Stimulated activated CD4-positive, alpha-beta T cell treated with anti-CD3 and anti-CD28 coated beads, Interleukin-4, amount 100 ng/mL, for 4 hours (primary cell): ENCODE results near the gene ADCY6.

ENCODE experiments used
- DNase-seq, 2 experiments: peaks; one replicate each; pipeline ENCODE4 v3.0.0-alpha.2; 2020

Gene ADCY6

DNA sequence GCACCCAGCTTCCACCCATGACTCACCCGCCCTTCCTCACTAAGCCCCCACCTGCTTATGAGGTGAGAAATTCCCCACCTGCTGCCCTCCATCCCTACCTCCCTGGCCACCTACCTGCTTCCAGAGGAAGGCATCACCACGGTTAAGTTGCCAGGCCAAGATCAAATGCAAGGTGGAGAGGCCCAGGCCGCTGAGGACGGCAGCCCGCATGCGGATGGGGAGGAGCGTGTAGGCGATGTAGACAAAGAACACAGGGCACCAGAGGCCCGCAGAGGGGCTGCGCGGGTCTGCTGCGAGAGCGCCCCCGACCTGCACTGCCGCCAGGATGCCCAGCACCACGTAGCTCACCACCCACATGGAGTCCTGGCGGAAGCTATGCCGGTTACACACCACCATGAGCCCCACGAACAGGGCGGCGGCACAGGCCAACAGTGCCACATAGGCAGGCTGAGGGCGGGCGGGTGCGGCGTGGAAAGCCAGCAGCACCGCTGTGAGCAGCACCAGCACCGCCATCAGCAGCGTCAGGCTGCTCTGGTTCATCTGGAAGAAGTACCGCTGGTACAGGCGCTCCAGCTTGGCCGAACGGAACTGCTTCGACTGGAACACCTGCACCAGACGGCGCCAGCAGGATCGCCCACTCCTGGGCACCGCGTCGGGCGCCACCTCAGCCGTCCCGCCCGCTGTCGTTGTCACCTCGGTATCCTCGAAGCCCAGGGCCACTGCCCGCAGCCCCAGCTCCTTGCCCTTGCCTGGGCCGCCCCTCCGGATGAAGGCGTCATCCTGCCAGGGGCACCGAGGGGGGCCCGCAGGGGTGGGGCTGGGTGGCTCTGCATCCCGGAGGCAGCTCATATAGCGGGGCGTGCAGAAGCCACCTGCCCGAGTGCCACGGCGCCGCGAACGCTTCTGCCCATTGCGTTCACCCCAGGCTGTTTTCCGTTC is 6.2 kb downstream of the ADCY6 start:
- DNase-seq, result no peak

DNA sequence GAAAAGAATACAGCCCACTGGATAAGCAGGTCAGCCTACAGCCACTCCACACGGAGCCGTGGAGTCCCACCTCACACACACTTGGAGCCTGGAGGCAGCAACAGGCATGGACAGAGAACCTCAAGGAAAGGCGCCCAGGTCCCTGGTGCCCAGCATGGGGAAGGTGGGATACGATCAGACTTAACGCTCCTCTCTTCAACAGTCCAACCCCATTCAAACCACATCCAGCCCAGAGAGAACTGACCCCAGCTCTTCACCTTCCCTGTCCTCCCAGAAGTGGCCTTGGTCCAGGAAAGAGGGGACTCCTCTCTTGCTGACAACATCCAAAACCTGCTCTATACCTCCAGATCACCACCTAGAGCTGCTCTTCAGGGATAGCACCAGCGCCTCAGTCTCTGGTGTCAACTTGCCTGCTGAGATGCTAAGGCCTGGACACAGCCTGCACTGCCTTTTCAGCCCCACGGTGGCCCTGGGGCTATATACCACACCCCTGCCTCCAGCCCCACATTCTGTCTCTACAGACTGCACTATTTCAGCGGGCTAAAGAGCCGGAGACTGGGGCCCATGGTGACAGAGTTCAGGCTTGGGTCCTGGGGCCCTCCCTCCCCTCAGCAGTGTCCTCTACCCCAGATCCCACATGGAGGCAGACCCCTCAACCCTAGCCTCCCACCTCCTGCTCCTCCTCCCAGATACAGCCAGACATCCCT is 7.0 kb downstream of the ADCY6 start:
- no peak for DNase-seq

DNA sequence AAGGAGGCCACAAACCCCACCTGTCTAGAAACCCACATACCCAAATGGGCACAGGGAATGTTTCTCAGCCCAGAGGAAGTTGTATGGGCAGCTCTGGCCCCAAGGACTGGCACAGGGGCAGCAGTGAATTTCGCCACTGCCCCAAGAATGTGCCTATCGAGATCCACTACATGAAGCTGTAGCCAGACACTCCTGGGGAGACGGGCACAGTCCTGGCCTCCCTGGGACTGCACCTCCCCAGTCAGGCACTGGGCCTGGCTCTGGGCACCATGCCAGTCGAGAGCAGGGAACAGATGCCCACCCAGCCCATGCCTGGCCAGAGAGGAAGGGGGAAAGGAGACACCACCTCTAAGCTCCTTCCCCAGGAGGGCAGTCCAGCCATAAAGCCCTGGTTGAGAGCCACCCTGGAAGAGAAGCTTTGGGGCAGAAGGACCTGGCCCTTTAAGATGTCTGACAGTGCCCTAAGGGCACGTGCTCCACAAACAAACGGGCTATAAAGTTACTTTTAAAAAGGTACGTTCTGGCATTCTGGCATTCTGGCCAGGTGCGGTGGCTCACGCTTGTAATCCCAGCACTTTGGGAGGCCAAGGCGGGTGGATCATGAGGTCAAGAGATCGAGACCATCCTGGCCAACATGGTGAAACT is 8.4 kb downstream of the ADCY6 start:
- no peak for DNase-seq

DNA sequence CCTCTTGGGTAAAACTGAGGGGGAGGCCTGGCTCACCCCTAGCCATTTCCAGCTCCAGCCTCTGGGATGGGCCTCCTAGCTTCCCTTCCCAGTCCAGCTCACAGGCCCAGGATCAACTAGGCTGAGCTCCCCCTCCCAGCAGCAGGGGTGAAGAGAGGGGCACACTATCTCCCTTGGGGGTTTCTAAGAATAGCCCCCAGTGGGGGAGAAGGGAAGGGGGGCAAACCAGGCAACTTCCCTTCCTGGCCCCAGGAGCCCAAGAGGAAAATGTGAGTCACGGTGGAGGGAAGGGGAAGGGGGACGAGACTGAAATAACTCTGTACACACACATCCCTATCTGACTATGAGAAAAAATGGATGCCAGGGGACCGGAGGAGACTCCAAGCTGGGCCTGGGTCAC is 9.0 kb downstream of the ADCY6 start:
- no peak for DNase-seq

DNA sequence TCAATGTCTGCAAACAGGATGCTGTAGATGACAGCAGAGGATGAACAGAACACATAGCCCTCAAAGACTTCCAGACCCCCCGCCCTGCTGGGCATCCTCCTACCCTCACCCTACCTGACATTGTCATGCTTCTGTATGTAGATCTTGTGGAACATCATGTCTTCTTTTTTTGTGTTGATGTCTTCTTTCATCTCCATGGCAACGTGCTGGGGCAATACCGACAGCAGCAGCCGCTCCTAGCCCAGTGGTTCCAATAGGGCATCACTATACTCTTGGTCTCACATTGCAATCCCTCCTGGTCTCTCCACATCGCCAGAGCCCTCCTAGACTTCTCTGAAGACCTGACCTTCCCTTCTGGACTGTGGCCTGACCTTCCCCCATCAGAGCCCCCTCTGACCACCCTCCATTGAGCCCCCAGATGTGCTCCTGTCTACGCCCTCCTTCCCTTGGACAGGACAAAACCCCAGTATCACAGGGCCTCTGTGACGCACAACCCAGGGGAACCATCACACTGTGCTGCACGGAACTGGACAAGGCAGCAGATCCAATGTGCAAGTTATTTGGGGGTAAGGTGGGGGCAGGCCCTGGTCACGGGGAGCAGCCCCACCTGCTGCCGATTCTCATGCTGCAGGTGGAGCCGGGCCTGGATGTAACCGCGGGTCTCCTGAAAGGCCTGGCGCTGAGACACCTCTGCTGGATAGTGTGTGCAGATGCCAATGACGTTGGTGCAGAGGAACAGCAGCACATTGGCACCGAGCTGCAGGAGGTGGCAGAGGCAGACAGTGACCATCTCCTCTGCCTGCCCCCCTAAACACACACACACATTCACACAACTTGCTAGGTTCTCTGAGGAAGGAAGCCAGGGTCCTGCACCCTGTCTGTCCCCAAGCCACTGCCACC is 11.1 kb downstream of the ADCY6 start:
- no peak for DNase-seq

DNA sequence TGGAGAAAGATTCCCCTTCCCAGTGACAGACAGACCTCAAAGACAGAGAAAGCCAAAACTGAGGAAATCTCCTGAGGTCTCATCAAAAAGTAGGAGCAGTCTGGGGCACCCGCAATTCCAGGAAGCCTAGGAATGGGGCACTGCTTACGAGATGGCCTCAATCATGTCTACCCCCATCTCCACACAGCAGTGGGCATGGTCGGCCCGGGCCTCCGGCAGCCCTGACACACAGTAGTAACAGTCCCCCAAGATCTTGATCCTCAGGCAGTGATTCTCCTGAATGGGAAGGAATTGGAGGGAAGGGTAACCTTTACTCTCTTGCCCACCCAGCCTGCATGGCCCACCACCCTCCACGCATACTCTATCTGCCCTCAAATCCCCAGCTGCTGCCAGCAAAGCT is 11.9 kb downstream of the ADCY6 start:
- DNase-seq, result no peak

DNA sequence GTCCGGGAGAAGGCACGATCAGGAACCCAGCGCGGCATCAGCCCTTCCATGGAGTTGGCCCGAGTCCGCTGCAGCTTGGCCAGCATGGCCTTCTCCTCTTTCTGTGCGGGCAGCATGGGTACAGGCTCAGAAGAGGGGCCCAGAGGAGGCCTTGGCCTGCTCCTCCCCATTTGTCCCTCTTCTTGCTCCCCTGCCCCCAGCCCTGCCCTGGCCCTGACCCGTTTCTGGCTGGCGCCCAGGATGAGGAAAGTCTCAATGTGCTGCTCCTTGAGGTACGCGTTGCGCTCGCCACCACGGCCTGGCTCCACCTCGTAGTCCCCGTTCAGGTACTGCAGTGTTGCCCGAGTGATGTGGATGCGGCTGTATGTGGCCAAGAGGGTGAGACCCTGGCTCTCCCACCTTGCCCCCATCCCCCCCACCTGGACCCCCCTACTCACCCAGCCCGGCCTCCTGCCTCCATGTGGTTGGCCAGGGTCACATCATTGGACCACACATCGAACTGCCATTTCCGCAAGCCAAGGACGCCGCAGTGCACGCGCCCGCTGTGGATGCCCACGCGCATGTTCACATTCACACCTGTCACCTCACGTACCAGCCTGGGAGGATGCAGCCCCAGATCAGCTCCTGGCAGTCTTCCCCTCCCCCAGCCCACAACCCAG is 12.8 kb downstream of the ADCY6 start:
- no peak for DNase-seq

DNA sequence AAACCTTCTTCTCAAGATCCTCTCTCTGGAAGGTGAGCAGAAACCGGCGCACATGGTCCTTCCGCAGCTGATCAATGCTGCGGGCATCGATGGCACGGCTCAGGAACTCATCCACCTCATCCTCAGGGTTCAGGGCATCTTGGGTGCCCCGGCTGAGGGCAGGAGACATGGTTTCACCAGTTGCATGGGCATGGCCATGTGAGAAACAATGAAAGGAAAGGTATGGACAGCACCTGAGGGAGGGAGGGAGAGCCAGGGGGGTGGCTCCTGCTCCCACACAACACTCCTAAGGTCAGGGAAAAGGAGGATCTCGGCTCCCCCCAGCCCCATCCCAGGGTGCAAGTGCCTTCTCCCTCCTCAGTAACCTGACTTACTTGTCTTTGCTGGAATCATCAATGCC is 13.6 kb downstream of the ADCY6 start:
- DNase-seq, result no peak

DNA sequence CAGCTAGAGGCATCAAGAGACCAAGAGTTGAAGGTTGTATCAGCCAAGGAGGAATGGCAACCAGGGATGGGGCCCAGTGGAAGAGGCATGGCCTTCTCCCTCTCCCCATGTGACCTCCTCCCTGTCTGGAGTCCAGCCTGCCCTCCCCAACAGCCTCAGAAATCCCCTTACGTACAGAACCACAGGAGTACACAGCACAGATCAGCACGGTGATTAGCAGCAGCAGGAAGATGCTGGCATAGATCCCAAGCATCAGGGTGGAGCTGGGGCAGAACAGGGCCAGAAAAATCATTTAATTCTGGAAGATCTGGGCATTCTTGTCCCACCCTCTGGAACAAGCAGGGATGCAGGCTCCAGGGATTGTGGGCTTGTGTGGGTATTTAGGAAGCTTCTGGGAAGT is 14.4 kb downstream of the ADCY6 start:
- DNase-seq, result no peak

DNA sequence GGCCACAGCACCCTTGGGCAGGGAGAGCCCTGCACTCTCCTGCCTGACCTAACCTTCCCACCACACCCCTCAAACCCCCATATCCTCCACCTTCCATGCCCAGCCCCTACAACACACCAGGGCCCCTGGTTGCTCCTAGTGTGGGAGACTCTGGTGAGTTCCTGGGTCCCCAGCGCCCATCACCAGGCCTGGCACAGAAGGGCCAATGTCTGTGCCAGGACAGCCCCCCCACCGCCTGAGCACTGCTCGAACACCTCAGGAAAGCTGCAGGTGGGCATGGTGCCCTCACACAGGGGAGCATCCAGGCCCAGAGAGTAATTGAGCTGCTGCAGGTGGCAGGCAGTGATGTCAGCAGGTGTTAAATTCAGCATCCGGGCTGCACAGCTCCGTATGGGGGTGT is 15.2 kb downstream of the ADCY6 start:
- no peak for DNase-seq

DNA sequence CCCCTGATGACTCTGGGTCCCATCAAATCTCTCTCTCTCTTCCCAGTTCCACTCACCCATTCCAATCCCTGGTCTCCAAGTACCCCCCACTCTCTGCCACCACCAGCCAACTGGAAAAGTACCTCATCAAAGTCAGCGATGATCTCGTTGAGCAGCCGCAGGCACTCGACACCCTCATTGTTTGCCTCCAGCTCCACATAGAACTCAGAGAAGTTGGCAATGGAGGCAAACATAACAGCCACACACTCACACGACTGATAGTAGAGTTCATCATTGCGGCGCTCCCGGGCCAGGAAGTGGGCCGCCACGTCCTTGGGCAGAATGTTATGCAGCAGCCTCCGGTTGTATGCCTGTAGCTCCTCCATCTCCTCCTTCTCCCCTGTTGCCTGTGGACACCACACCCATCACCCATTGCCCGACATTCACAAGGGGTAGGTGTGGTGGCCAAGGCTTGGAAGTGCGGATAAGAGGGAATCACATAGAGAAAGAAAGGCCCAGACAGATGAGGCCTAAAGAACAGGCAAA is 17.2 kb downstream of the ADCY6 start:
- no peak for DNase-seq

DNA sequence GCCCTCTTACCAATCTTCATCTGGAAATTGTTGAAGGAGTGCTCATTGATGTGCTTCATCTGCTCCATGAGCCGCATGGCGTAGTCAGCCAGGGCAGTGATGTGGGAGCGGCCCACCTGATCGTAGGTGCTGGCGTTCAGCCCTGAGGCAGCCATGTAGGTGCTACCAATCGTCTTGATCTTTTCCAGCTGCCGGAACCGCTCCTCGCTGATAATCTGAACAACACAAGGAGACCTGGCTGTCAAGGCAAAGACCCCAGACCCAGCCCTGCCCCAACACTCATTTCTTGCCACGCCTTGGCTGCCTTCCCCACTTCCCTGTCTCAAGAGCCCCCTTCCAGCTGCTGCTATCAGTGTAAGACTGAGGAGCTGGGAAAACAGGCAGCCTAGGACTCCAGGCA is 18.1 kb downstream of the ADCY6 start:
- no peak for DNase-seq

DNA sequence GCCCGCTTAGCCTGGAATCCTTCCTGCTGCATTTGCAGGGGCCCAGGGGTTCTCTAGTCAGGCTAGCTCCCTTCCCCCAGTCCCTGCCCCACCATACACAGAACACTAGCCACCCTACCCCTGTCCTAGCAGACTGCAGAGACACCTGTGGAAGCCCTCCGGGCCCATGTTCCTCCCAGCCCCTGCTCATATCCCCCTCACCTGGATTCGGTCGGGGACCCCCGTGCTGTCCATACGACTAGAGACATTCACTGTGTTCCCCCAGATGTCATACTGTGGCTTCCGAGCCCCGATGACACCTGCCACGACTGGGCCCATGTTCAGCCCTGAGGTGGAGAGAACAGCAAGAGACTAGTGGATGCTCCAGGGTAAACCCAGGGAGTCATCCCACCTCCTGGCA is 20.2 kb downstream of the ADCY6 start:
- DNase-seq, result no peak

DNA sequence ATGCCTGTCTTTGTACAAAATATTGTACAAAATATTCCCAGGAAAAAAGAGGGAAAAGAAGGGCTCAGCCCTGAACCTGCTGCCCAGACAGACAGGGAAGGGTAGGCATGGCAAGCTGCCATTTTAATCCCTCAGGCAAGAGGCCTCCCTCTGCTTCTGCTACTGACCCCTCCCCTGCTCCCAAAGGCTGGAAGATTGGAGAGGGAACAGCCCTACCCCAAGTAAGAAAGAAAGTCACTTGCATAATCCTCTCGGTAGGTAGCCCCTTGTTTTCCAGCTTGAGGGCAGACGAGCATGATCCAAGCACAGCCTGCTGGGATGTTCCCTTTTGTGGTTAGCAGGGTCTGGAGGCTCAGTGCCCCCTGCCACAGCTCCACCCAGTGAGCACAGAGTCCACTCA is 20.7 kb downstream of the ADCY6 start:
- no peak for DNase-seq

DNA sequence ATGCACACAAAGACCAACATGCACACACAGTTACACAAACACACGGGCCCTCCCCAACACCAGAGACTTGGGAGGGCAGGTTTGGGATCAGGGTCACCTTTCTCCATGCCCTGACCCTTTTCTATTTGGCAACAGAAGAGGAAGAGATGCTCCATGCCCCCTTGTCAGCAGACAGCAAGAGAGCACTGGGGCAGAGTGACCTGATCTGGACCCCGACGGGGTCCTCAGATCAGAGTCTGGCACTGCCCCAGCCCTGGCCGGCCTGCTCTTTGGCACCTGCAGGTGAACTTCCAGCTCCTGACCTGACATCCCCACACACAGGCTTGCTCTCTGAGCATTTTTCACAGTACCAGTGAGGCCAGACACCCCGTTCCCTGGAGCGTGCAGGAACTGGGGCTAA is 21.4 kb downstream of the ADCY6 start:
- DNase-seq, result no peak

DNA sequence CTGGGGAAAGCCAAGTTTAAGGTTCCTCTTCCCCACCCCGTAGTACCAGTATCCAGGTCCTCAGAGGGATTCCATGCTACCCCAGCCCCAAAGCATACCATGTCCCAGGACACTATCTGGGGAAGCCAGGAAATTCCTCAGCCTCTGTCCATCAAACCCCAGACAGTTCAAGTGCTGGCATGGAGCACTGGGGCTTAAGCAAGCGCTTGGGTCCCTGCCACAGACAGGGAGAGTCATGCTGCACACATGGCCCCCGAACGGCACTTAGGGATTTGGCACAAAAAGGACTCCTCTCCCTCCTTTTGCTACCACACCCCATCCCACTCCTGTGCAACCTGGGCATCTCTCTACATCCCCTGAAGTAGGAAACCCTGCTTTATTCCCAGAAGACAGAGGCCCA is 21.8 kb downstream of the ADCY6 start:
- DNase-seq, result no peak

DNA sequence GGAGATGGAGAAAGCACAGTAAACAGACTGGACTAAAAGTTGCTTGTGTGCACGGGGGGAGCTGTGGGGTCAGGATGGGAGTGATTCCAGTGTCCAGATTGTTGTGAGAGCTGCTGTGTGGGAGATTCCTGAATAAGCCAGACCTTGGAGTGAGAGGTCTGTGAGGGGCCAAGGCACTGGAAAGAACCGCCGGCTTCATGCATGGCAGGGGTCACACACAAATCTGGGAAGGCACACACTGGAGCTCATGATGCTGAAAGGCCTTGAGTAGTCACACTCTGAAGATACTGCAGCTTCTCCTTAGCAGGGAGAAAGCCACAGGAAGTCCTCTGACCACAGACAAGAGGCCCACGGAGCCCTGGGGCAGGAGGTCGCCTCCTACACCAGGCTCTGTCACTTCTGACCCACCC is 23.1 kb downstream of the ADCY6 start:
- no peak for DNase-seq

DNA sequence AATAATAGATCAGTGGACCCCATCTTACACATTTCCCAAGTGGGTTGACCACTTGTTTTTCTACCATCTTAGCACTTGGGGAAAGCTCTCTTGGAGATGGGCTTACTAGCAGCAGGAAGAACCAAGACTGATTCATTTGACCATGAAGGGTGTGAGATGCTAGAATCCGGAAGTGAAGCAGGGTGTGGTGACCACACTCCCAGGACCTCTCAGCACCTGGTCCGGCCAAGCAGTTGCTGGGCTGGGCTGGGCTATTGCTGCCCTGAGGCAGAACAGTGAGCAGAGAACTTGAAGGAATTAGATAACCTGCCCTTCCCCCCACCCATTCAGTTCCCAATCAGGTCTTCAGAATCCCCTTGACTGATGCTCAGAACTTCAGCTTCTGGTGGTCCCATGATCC is 24.4 kb downstream of the ADCY6 start:
- DNase-seq, result no peak

DNA sequence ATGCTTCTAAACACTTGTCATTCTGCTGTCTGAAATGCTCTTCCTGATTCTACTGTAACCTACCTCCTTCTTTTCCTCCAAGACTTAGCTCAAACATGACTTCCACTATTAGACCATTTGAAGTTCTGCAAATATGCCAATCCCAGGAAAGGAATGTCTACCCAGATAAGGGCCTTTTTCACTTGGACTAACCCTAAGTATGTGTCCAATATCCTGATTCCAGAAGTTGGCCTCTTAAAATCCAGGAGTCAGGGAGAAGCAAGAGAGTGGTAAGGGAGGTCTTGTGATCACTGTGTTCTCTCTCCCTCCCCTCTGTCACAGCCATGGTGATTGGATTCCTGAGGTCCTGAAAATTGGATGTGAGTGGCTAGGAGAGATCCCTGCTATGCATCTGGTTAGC is 30.2 kb downstream of the ADCY6 start:
- no peak for DNase-seq

DNA sequence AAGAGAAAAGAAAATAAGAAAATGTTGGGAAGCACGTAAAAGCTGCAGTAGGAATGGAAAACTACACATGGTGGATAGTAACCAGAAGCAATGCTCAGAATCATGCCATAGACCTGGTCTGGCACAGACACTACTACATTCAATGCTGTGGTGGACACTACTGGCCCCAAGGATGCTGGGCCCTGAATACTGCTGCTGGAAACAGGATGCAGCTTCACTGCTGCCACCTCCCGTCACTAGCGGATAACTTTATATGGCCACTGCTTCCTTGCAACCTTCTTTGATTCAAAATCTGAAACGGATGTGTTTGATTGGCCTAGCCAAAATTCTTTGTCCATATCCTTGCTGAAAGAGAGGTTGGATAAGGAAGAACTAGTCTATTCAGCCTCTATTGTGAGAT is 30.7 kb downstream of the ADCY6 start:
- DNase-seq, result no peak

DNA sequence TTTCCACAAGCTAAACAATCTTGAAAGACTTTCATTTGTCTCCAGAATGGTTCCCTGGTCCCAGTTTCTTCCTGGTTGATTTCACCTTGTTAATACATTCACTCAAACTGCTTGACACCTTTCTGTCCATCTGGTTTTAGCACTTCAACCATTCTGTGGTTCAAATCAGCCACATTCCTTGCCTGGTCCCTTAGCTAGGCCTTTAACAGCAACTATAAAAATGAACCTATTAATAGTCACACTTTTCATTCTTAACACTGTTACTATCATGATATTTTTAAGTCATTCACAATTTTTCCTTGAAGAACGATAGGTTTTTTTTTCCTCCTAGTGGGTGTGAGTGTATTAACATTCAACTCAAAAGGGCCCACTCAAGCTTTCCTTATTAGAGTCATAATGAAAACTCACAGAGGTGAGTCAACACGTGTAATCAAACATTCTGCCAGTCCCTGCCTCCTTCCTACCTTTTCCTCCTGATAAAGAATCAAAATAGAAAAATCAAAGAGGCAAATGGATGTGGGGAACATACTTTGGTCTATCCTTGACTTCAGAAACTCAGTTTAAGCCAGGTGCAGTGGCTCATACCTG is 38.0 kb downstream of the ADCY6 start:
- DNase-seq, result no peak

DNA sequence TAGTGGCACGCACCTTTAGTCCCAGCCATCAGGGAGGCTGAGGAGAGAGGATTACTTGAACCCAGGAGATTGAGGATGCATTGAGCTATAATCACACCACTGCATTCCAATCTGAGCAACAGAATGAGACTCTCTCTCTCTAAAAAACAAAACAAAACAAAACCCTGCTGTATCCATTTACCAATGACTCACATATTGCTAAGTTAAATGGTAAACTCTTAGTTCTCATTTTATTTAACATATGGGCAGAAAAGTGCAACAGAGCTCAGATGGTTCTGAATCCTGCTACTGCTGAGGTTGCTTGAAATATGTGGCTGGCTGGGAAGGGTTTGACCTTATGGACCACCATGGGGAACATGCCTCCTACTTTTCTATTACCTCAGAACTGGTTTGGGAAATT is 38.7 kb downstream of the ADCY6 start:
- DNase-seq, result no peak
